ENCODE results near the gene SUMF2. TPM values are rescaled to one million over a fixed set of nuclear protein-coding genes. Genes with fewer than 3 reads are reported as not detected.
A peak's percentile ranks its signal among the peaks of the same experiment; 100 is the strongest.

The SUMF2 gene
- total and polyA plus RNA-seq, 2 of the 4 experiments (the other 2 are of a cell fraction) = 86.2 to 97.3 TPM

DNA sequence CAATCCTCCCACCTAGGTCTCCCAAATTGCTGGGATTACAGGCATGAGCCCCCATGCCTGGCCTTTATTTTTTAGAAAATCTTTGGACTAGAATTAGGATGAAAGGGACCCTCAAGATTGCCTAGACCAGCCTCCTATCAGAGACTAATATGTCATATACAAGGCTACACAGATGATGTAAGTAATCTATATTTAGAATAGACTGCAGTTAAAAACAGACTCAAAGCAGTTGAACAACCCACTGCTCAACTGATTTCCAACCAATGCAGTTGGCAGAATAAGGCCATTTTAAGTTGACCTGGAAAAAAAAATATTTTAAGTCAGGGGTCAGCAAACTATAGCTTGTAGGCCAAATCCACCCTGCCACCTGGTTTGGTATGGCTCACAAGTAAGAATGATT is 40.6 kb upstream of the SUMF2 start:
- H2BK120ac ChIP-seq (ENCODE audit: low read depth, low read length) = no peak overlapping the region
- no peak overlapping the region for H2BK15ac ChIP-seq (ENCODE audit: low read depth, low read length)
- no peak overlapping the region for H3K4ac ChIP-seq (ENCODE audit: low read depth, low read length)
- H3K56ac ChIP-seq (ENCODE audit: extremely low read depth, insufficient read depth, low read length) = no peak overlapping the region
- peaks cover 13 to 38% of the 10 kb centered on the region in 2 experiments for H3K79me1 ChIP-seq (ENCODE audit: low read depth in 1 of 2, low read length in 2 of 2)
- H3K9me1 ChIP-seq (ENCODE audit: insufficient read depth, low read length) = peaks cover 12% of the 10 kb centered on the region; the same call in 1 of the 2 replicates
- no peak overlapping the region for H2AK5ac ChIP-seq (ENCODE audit: low read depth, low read length)
- intact Hi-C loops (cut with micrococcal nuclease) = no loop called here
- ChIA-PET POLR2A (ENCODE audit: unreplicated experiment) (no interaction called here), CTCF (no interaction called here)
- H3K36me3 ChIP-seq (ENCODE audit: control insufficient read depth, insufficient read depth, low read length) = peaks cover 21% of the 10 kb centered on the region
- no peak overlapping the region for H3K14ac ChIP-seq (replicated peaks; ENCODE audit: low read depth, low read length)
- in situ Hi-C loops (cut with MboI; ENCODE audit: low sequenced_read_pairs) = no loop called here
- H3K27ac ChIP-seq (ENCODE audit: insufficient read depth, low read length) = no peak overlapping the region
- no peak overlapping the region for H4K91ac ChIP-seq (ENCODE audit: insufficient read depth, low read depth, low read length)
- no peak overlapping the region for H2BK20ac ChIP-seq (ENCODE audit: low read depth, low read length)
- H3K9ac ChIP-seq (ENCODE audit: low read depth, low read length) = no peak overlapping the region
- no peak overlapping the region for H4K8ac ChIP-seq (ENCODE audit: low read depth in 2 of 2, low read length in 2 of 2)
- H2BK5ac ChIP-seq (ENCODE audit: low read depth, low read length, poor library complexity, severe bottlenecking) = no peak overlapping the region
- H4K5ac ChIP-seq (ENCODE audit: low read depth, low read length) = no peak overlapping the region
- no peaks in the 10 kb centered on the region for H3K9me3 ChIP-seq (ENCODE audit: control insufficient read depth, insufficient read depth, low read length)
- no TSS peak for BruUV-seq (replicated peaks)
- no peak overlapping the region for H3K23ac ChIP-seq (ENCODE audit: low read depth, low read length)
- H2AK9ac ChIP-seq (replicated peaks; ENCODE audit: low read depth, low read length, poor library complexity) = no peak overlapping the region
- no peak overlapping the region for H2AFZ ChIP-seq (replicated peaks; ENCODE audit: low read length, poor library complexity)
- DNase-seq = peak; percentile 38
- TF ChIP-seq CEBPB (IDR thresholded peaks at IDR 0.05; ENCODE audit: low read depth, low read length) (peak; percentile 71), USF2 (IDR thresholded peaks at IDR 0.05; ENCODE audit: low read depth, low read length) (no peak)
- H3K4me2 ChIP-seq (ENCODE audit: low read depth, low read length) = no peak overlapping the region
- peaks cover under 1% of the 10 kb centered on the region; the same call in 1 of the 2 replicates for H3K4me1 ChIP-seq (ENCODE audit: control insufficient read depth, insufficient read depth, low read length)
- peaks cover 4% of the 10 kb centered on the region for H4K20me1 ChIP-seq (ENCODE audit: insufficient read depth, low read length)
- H3K18ac ChIP-seq (ENCODE audit: low read depth, low read length) = no peak overlapping the region
- dilution Hi-C loops (cut with HindIII; ENCODE audit: low sequenced_read_pairs, unreplicated experiment) = no loop called here
- no peaks in the 10 kb centered on the region for H3K27me3 ChIP-seq (ENCODE audit: control insufficient read depth, insufficient read depth, low read length)
- ATAC-seq (ENCODE audit: low read depth) = 0 out of 2 replicates have a peak, but pooled peaks have one; percentile 27
- no peak overlapping the region for H3K4me3 ChIP-seq (ENCODE audit: insufficient read depth, low read depth, low read length)
